HepG2 (cell line): ENCODE measurements around the gene HLF. TPM values are rescaled to one million over a fixed set of nuclear protein-coding genes. Genes with fewer than 3 reads are reported as not detected.

Experiments used
- AGO2 ChIP-seq: fragments of 200-400 bp; formaldehyde crosslinking; optimal IDR thresholded peaks from 2 replicates; pipeline ENCODE3; 2017; ENCODE audit warnings: mild to moderate bottlenecking, low read depth, low read length, moderate library complexity
- ARNTL ChIP-seq: sonication (generic); formaldehyde crosslinking; IDR thresholded peaks from 2 replicates; pipeline ENCODE4 v1.4.0; 2020; ENCODE audit warnings: mild to moderate bottlenecking, missing genetic modification reagents
- CC2D1A ChIP-seq: sonication (generic); formaldehyde crosslinking; IDR thresholded peaks from 2 replicates; pipeline ENCODE4 v1.8.1; 2023; ENCODE audit warnings: mild to moderate bottlenecking, missing genetic modification reagents
- ETV5 ChIP-seq: IDR thresholded peaks from 2 replicates; pipeline ENCODE4 v1.6.1; 2018; ENCODE audit warnings: missing biosample characterization, missing genetic modification reagents, inconsistent platforms, borderline replicate concordance
- HNRNPLL ChIP-seq: fragments of 200-400 bp; formaldehyde crosslinking; IDR thresholded peaks from 2 replicates; pipeline ENCODE4 v1.6.1; 2017; ENCODE audit warnings: mild to moderate bottlenecking, low read depth, low read length; ENCODE audit not compliant: poor library complexity, severe bottlenecking
- IKZF4 ChIP-seq: sonication (generic); formaldehyde crosslinking; IDR thresholded peaks from 2 replicates; pipeline ENCODE4 v1.5.1; 2020; ENCODE audit warnings: borderline replicate concordance, mild to moderate bottlenecking, low read depth, missing genetic modification reagents; ENCODE audit errors: not compliant biosample characterization
- KDM1A ChIP-seq: IDR thresholded peaks from 2 replicates; pipeline ENCODE4 v1.6.1; 2016; ENCODE audit warnings: missing compliant biosample characterization
- MTF2 ChIP-seq: sonication (generic); formaldehyde crosslinking; IDR thresholded peaks from 2 replicates; pipeline ENCODE4 v1.5.0; 2020; ENCODE audit warnings: missing genetic modification reagents, borderline replicate concordance
- NFE2L1 ChIP-seq: sonication (generic); formaldehyde crosslinking; IDR thresholded peaks from 2 replicates; pipeline ENCODE4 v1.4.0; 2020; ENCODE audit warnings: missing genetic modification reagents, mild to moderate bottlenecking, borderline replicate concordance
- SETDB1 ChIP-seq: sonication (generic); formaldehyde crosslinking; IDR thresholded peaks from 2 replicates; pipeline ENCODE4 v1.5.1; 2020; ENCODE audit warnings: missing genetic modification reagents, mild to moderate bottlenecking, borderline replicate concordance
- SOX6 ChIP-seq, 2 experiments: fragments of 450-650 bp in 1 of 2; sonication (generic) in 1 of 2; formaldehyde crosslinking in 1 of 2; IDR thresholded peaks; 2 replicates each; pipeline versions ENCODE4 v1.4.0 to v1.6.1; 2017 to 2020; ENCODE audit warnings: antibody characterized with exemption in 1 of 2, mild to moderate bottlenecking in 1 of 2, missing genetic modification reagents in 1 of 2
- ZC3H4 ChIP-seq: sonication (generic); formaldehyde crosslinking; IDR thresholded peaks from 2 replicates; pipeline ENCODE4 v1.4.0; 2020; ENCODE audit warnings: missing genetic modification reagents, borderline replicate concordance
- ZNF430 ChIP-seq: sonication (generic); formaldehyde crosslinking; IDR thresholded peaks from 2 replicates; pipeline ENCODE4 v1.9.0; 2021; ENCODE audit warnings: mild to moderate bottlenecking, missing genetic modification reagents
- ZNF431 ChIP-seq: sonication (generic); formaldehyde crosslinking; IDR thresholded peaks from 2 replicates; pipeline ENCODE4 v1.9.0; 2022; ENCODE audit warnings: missing genetic modification reagents, low read depth, mild to moderate bottlenecking, borderline replicate concordance
- ZNF451 ChIP-seq: sonication (generic); formaldehyde crosslinking; IDR thresholded peaks from 2 replicates; pipeline ENCODE4 v1.5.0; 2020; ENCODE audit warnings: mild to moderate bottlenecking, missing genetic modification reagents
- ZNF773 ChIP-seq: sonication (generic); formaldehyde crosslinking; IDR thresholded peaks from 2 replicates; pipeline ENCODE4 v1.4.0; 2020; ENCODE audit warnings: missing genetic modification reagents, borderline replicate concordance
- ZNF776 ChIP-seq: sonication (generic); formaldehyde crosslinking; IDR thresholded peaks from 2 replicates; pipeline ENCODE4 v1.4.0; 2020; ENCODE audit warnings: mild to moderate bottlenecking, missing genetic modification reagents
- polyA plus RNA-seq, 8 experiments: library from polyadenylated mRNA; depleted of rRNA in 3 of 8; stranded (reverse) in 7 of 8; unstranded in 1 of 8; fragments of >200 nt; fragmentation: Illumina TruSeq in 4 of 8; extraction: Trizol in 4 of 8; gene quantifications; 2 replicates each; pipeline versions ENCODE4 v1.2.1 to v1.2.3, GENCODE V29; 2011 to 2016; ENCODE audit warnings: low read depth in 4 of 8, missing spikeins in 1 of 8, mixed read lengths in 1 of 8; ENCODE audit not compliant: insufficient read depth in 1 of 8
- total RNA-seq, 5 experiments: library from RNA; depleted of rRNA; stranded (reverse); fragments of >200 nt; fragmentation: Illumina TruSeq; extraction: Trizol; gene quantifications; 2 replicates each; pipeline ENCODE4 v1.2.3, GENCODE V29; 2016; ENCODE audit warnings: low read depth in 1 of 5
- TF ChIP-seq, protein P1 (sequence below): sonication (generic); formaldehyde crosslinking; IDR thresholded peaks from 2 replicates; pipeline ENCODE4; 2020; ENCODE audit warnings: missing genetic modification reagents, mild to moderate bottlenecking, borderline replicate concordance
- TF ChIP-seq, protein P2 (sequence below): sonication (generic); formaldehyde crosslinking; IDR thresholded peaks from 2 replicates; pipeline ENCODE4 v1.8.0; 2022; ENCODE audit warnings: missing genetic modification reagents, mild to moderate bottlenecking, inconsistent platforms, borderline replicate concordance

HLF gene
- total and polyA plus RNA-seq, 2 of the 13 experiments (the other 11 are each of a cell fraction or from before 2014, with no cell fraction given) = 202 to 346 TPM

DNA sequence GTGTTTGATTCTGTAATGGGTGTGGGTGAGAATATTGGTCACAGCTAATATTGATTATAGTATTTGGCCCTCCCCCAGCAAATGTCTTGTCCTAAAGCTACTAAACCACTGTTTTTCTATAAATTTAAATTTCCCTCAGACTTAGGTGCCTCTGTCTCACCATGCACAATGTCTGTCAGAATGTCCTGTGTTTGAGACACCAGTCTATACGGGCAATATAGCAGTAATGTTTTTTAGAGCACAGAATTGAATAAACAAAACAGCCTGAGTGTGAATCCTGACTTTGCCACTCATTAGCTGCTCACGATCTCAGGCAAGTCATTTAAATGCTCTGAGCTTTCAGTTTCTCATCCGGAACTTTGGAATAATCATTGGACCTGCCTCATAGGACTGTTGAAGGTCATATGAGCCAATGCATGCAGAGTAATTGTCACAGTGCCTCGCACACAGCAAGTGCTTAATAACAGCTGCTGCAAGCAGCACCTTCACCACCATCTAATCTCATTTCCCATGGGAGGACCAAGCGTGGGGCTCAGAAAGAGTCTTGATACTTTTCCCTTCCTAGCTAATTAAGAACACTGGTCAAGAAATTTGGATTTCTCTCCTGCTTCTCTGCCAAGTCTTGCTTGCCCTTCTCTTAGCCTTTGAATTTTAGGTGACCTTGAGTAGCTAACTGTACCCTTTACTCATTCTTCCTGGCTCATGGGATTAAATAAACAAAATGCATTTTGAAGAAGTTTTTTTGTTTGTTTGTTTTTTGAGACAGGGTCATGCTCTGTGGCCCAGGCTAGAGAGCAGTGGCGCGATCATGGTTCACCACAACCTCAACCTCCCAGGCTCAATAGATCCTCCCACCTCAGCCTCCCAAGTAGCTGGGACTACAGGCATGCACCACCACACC is 9.8 kb downstream of the HLF start (continued):
- no peak for TF ChIP-seq HNRNPLL
- TF ChIP-seq NFE2L1 (CRISPR knock-in tag) = no peak
- TF ChIP-seq ZNF776 (CRISPR knock-in tag) = no peak
- no peak; the same call in 1 of the 2 replicates for TF ChIP-seq ZNF431
- no peak for TF ChIP-seq ZNF773
- TF ChIP-seq ETV5 = no peak; the same call in 1 of the 2 replicates
- 0 out of 2 replicates have a peak, but pooled peaks have one; percentile 23 for TF ChIP-seq CC2D1A (CRISPR knock-in tag)
- no peak for TF ChIP-seq ZC3H4 (CRISPR knock-in tag)
- TF ChIP-seq ZNF430 (CRISPR knock-in tag) = no peak
- no peak for TF ChIP-seq AGO2
- TF ChIP-seq, protein P1, sequence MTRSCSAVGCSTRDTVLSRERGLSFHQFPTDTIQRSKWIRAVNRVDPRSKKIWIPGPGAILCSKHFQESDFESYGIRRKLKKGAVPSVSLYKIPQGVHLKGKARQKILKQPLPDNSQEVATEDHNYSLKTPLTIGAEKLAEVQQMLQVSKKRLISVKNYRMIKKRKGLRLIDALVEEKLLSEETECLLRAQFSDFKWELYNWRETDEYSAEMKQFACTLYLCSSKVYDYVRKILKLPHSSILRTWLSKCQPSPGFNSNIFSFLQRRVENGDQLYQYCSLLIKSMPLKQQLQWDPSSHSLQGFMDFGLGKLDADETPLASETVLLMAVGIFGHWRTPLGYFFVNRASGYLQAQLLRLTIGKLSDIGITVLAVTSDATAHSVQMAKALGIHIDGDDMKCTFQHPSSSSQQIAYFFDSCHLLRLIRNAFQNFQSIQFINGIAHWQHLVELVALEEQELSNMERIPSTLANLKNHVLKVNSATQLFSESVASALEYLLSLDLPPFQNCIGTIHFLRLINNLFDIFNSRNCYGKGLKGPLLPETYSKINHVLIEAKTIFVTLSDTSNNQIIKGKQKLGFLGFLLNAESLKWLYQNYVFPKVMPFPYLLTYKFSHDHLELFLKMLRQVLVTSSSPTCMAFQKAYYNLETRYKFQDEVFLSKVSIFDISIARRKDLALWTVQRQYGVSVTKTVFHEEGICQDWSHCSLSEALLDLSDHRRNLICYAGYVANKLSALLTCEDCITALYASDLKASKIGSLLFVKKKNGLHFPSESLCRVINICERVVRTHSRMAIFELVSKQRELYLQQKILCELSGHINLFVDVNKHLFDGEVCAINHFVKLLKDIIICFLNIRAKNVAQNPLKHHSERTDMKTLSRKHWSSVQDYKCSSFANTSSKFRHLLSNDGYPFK (CRISPR knock-in tag) = no peak
- TF ChIP-seq ARNTL (CRISPR knock-in tag) = no peak; the same call in 1 of the 2 replicates
- no peak for TF ChIP-seq SETDB1 (CRISPR knock-in tag)
- TF ChIP-seq KDM1A = 0 out of 2 replicates have a peak, but pooled peaks have one; percentile 33
- TF ChIP-seq IKZF4 (CRISPR knock-in tag) = no peak
- TF ChIP-seq MTF2 (CRISPR knock-in tag) = no peak
- TF ChIP-seq ZNF451 = no peak
- TF ChIP-seq, protein P2, sequence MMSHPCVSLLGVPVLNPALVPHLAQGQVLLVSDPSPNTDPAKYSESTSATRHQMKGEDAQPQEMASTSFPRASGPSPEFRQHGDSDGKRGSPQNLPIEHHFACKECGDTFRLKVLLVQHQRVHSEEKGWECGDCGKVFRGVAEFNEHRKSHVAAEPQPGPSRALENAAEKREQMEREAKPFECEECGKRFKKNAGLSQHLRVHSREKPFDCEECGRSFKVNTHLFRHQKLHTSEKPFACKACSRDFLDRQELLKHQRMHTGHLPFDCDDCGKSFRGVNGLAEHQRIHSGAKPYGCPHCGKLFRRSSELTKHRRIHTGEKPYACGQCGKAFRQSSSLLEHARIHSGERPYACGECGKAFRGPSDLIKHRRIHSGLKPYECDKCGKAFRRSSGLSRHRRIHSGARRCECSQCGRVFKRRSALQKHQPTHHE = no peak
- TF ChIP-seq SOX6 (IDR thresholded peaks at IDR 0.05) = no peak
- peak; percentile 50; the same call in 1 of the 2 replicates for TF ChIP-seq SOX6 (CRISPR knock-in tag; IDR thresholded peaks at IDR 0.05)
